Rectal smooth muscle tissue (tissue), 1 donor: Measurements from ENCODE around the gene SEL1L3.

Experiments used
- H3K27ac ChIP-seq: one replicate; pipeline ENCODE4 v1.7.0; 2013; ENCODE audit warnings: low read depth, low read length, inconsistent platforms
- H3K27me3 ChIP-seq: one replicate; pipeline ENCODE4 v1.7.0; 2013; ENCODE audit warnings: low read length; ENCODE audit not compliant: control insufficient read depth, insufficient read depth
- H3K36me3 ChIP-seq: one replicate; pipeline ENCODE4 v1.7.0; 2013; ENCODE audit warnings: low read length; ENCODE audit not compliant: control insufficient read depth, insufficient read depth
- H3K4me1 ChIP-seq: one replicate; pipeline ENCODE4 v1.7.0; 2013; ENCODE audit warnings: low read length; ENCODE audit not compliant: control insufficient read depth, insufficient read depth
- H3K4me3 ChIP-seq: one replicate; pipeline ENCODE4 v1.7.0; 2013; ENCODE audit warnings: low read length
- H3K9ac ChIP-seq: one replicate; pipeline ENCODE4 v1.7.0; 2013; ENCODE audit warnings: low read length

SEL1L3 gene

GRCh38 chr4:25727711-25728493, 134.9 kb downstream of the SEL1L3 start:
- no peaks in the 10 kb centered on the region for H3K4me1 ChIP-seq
- H3K27me3 ChIP-seq = no peaks in the 10 kb centered on the region
- no peak overlapping the region for H3K9ac ChIP-seq
- H3K27ac ChIP-seq = no peak overlapping the region
- H3K36me3 ChIP-seq = no peaks in the 10 kb centered on the region
- no peak overlapping the region for H3K4me3 ChIP-seq

GRCh38 chr4:25725870-25726269, 136.9 kb downstream of the SEL1L3 start:
- H3K27me3 ChIP-seq = no peaks in the 10 kb centered on the region
- no peaks in the 10 kb centered on the region for H3K4me1 ChIP-seq
- H3K36me3 ChIP-seq = no peaks in the 10 kb centered on the region
- no peak overlapping the region for H3K9ac ChIP-seq
- no peak overlapping the region for H3K4me3 ChIP-seq
- no peak overlapping the region for H3K27ac ChIP-seq

GRCh38 chr4:25723409-25723808, 139.4 kb downstream of the SEL1L3 start:
- no peak overlapping the region for H3K4me3 ChIP-seq
- H3K27me3 ChIP-seq = no peaks in the 10 kb centered on the region
- no peak overlapping the region for H3K9ac ChIP-seq
- H3K27ac ChIP-seq = no peak overlapping the region
- no peaks in the 10 kb centered on the region for H3K36me3 ChIP-seq
- no peaks in the 10 kb centered on the region for H3K4me1 ChIP-seq

GRCh38 chr4:25722964-25723363, 139.8 kb downstream of the SEL1L3 start:
- Histone ChIP-seq H3K9ac (no peak overlapping the region), H3K27me3 (no peaks in the 10 kb centered on the region), H3K27ac (no peak overlapping the region), H3K36me3 (no peaks in the 10 kb centered on the region), H3K4me3 (no peak overlapping the region), H3K4me1 (no peaks in the 10 kb centered on the region)

GRCh38 chr4:25713812-25714211, 149.0 kb downstream of the SEL1L3 start:
- Histone ChIP-seq H3K27ac (no peak overlapping the region), H3K27me3 (no peaks in the 10 kb centered on the region), H3K9ac (no peak overlapping the region), H3K4me3 (no peak overlapping the region), H3K4me1 (no peaks in the 10 kb centered on the region), H3K36me3 (no peaks in the 10 kb centered on the region)

GRCh38 chr4:25712611-25713010, 150.2 kb downstream of the SEL1L3 start:
- Histone ChIP-seq H3K27ac (no peak overlapping the region), H3K27me3 (no peaks in the 10 kb centered on the region), H3K9ac (no peak overlapping the region), H3K36me3 (no peaks in the 10 kb centered on the region), H3K4me1 (no peaks in the 10 kb centered on the region), H3K4me3 (no peak overlapping the region)

GRCh38 chr4:25710637-25711036, 152.2 kb downstream of the SEL1L3 start:
- Histone ChIP-seq H3K36me3 (no peaks in the 10 kb centered on the region), H3K27ac (no peak overlapping the region), H3K4me1 (no peaks in the 10 kb centered on the region), H3K4me3 (no peak overlapping the region), H3K27me3 (no peaks in the 10 kb centered on the region), H3K9ac (no peak overlapping the region)

- Histone ChIP-seq H3K4me3 (no peak overlapping the region), H3K4me1 (no peaks in the 10 kb centered on the region), H3K27me3 (no peaks in the 10 kb centered on the region), H3K27ac (no peak overlapping the region), H3K9ac (no peak overlapping the region), H3K36me3 (no peaks in the 10 kb centered on the region)
These were observed 158.3 kb downstream of the SEL1L3 start for GRCh38 chr4:25704516-25704915.

- Histone ChIP-seq H3K9ac (no peak overlapping the region), H3K27me3 (no peaks in the 10 kb centered on the region)
These were observed 158.9 kb downstream of the SEL1L3 start for GRCh38 chr4:25703731-25704388.

GRCh38 chr4:25702848-25703247, 159.9 kb downstream of the SEL1L3 start:
- Histone ChIP-seq H3K36me3 (no peaks in the 10 kb centered on the region), H3K4me1 (no peaks in the 10 kb centered on the region), H3K9ac (no peak overlapping the region), H3K27me3 (no peaks in the 10 kb centered on the region), H3K4me3 (no peak overlapping the region), H3K27ac (no peak overlapping the region)

More at GRCh38 chr4:25703731-25704388, 158.9 kb downstream of the SEL1L3 start:
- Histone ChIP-seq H3K4me3 (no peak overlapping the region), H3K27ac (no peak overlapping the region), H3K4me1 (no peaks in the 10 kb centered on the region), H3K36me3 (no peaks in the 10 kb centered on the region)

GRCh38 chr4:25700661-25701060, 162.1 kb downstream of the SEL1L3 start:
- Histone ChIP-seq H3K27ac (no peak overlapping the region), H3K4me3 (no peak overlapping the region), H3K36me3 (no peaks in the 10 kb centered on the region), H3K27me3 (no peaks in the 10 kb centered on the region), H3K4me1 (no peaks in the 10 kb centered on the region), H3K9ac (no peak overlapping the region)

- no peak overlapping the region for H3K27ac ChIP-seq
- no peaks in the 10 kb centered on the region for H3K4me1 ChIP-seq
- H3K9ac ChIP-seq = no peak overlapping the region
- H3K36me3 ChIP-seq = no peaks in the 10 kb centered on the region
- no peaks in the 10 kb centered on the region for H3K27me3 ChIP-seq
- no peak overlapping the region for H3K4me3 ChIP-seq
These were observed 165.3 kb downstream of the SEL1L3 start for GRCh38 chr4:25697516-25697915.
